SKM-1 (cell line): ENCODE measurements around the gene CCDC91.
"Not testable (repeated sequence)": the region's sequence is repeated elsewhere in the genome, so short reads cannot be mapped to it uniquely, and the experiment has no call there.

Experiments
- DNase-seq: peaks from one replicate; lab custom pipeline; 2025; ENCODE audit not compliant: unreplicated experiment; lab: John Stamatoyannopoulos, UW

The CCDC91 gene

DNA sequence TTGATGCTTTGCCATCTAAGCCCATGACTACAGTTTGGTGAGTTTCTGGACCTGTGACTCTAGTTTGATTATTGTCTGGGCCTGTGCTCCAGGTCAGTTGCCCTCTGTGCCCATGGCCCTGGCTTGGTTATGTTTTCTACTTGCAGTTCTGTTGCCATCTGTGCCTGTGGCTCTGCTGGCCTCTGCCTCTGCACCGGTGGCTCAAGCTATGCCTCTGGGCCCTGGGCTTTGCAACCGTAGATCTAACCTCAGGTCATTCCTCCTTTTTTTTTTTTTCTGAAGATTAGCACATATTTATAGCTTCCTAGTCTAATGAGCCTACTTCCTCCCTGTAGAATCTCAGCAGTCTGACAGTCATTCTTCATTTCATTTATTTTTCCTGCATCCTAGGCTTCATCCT lies 161.2 kb downstream of the CCDC91 start:
- DNase-seq: no peak

DNA sequence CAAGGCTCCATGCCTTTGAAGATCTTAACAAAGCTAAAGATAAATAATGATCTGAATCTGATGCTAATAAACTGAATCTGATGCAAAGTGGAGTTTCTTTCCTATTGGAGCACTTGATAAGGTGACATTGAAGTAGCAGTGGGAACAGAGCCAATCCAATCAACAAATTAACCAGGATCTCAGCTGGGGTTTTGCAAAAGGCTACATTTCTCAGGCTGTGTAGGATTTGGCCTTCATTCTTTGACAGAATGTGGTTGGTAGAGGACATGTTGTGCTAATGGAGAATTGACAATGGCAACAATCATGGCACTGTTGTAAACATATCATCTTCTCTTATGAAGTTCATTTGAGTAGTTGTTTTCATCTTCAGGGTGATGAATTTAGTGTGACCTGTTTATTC lies 164.9 kb downstream of the CCDC91 start:
- no peak for DNase-seq

DNA sequence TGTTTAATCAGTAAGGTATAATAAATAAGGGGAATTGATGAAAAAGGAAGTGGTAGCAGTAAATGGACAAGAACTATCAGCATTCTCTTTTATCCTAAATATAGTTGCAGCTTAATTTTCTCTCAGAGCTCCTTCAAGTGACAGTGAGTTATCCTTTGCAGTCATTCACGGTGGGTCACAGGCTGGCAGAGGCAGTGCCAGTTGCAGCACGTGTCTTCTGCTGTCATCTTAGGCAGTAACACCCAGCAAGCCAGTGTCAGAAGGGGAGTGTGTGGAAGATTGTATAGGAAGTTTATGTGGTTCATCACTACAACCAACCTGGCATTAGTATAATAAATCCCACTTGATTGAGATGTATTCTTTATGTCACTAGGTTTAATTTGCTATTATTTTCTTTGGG lies 170.0 kb downstream of the CCDC91 start:
- no peak for DNase-seq

DNA sequence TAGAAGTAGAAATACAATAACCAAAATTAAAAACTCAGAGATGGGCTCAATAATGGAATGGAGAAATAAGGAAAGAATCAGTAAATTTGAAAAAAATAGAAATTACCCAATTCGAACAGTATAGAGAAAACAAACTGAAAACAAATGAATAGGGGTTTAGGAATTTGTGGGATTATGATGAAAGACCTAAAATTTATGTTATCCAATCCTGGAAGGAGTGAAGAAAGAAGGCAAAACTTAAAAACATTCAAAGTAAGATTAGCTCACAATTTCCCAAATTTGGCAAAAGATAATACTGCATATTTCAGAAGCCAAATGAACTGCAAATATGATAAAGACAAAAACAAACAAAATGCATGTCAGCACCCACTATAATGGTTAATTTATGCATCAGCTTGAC lies 177.1 kb downstream of the CCDC91 start:
- DNase-seq: no peak

DNA sequence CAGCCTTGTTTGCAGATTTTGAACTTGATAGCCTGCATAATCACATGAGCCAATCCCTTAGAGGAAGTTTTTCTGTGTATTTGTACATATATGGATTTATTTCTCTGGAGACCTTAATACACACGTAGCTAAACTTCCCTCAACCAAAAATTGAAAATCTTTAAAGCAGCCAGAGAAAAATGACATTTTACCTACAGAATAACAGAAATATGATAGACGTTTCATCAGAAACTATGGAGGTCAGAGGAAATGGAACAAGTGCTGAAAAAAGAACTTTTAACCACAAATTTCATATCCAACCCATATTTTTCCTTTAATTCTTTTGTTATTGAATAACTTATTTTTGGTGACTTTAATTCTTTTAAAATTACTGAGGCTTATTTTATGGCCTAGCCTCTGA lies 177.7 kb downstream of the CCDC91 start:
- DNase-seq: no peak

DNA sequence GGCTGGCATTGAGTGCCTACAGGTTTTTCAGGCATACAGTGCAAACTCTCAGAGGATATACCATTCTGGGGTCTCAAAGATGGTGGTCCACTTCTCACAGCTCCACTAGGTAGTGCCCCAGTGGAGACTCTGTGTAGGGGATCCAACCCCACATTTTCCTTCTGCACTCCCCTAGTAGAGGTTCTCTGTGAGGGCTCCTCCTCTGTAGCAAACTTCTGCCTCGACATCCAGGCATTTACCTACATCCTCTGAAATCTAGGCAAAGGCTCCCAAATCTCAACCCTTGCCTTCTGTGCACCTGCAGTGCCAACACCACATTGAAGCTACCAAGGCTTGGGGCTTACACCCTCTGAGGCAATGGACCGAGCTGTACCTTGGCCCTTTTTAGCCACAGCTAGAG lies 179.2 kb downstream of the CCDC91 start:
- DNase-seq: no peak

DNA sequence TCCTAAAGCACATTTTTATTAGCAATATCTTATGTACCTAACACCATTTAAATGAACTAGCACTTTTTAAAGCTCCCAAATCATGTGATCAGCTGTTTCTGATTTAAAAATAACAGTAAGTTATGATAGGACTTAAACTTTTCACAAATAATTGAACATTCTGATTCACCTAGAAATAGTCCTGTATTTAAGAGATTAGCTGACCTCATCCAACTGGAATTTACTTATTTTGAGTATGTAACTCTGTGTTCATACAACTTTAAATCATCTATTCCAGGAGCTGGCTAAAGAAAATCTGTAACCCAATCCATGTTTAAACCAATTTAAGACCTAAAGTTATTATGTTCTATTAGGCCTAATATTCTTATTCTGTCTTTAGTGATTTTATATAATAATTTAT lies 184.3 kb downstream of the CCDC91 start:
- DNase-seq: no peak

DNA sequence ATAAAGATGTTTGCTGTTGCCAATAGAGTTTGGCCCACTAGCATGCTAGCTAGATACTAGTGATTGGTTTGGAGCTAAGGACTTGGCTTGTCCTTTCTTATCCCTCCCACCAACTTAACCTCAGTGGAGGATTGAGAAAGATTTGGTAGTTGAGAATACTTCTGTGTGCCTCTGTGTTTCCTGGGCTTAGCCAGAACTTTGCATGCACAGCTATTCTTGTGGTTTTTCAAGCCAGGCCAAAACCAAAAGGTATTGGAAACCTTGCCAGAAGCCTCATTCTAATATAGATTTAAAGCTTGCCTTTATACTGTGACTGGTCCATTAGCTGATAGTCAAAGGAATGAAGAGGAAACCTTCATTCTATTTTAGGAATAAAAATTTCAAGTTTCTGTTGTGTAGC lies 188.5 kb downstream of the CCDC91 start:
- DNase-seq: no peak

DNA sequence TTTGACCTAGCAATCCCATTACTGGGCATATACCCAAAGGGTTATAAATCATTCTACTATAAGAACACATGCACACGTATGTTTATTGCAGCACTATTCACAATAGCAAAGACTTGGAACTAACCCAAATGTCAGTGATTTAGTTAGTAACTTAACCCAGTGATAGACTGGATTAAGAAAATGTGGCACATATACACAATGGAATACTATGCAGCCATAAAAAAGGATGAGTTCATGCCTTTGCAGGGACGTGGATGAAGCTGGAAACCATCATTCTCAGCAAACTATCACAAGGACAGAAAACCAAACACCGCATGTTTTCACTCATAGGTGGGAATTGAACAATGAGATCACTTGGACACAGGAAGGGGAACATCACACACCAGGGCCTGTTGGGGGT lies 189.5 kb downstream of the CCDC91 start:
- not testable (repeated sequence) for DNase-seq

DNA sequence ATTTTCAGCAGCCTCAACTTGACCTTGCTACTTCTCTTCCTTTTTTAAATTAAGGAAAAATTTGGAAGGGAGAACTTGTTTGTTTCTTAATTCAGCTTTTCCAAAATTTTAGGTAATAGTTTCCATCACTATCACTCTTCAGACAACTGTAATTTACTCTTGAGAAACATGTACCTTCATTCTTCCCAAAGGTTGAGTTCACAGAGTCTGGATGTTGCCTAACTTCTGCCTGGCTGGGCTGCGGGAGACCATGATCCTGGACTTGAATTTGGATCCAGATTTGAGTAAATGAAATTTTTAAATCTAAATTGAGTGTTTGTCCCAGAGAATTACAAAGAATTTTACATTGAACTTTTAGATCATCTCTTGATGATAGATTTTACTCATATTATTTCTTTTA lies 193.1 kb downstream of the CCDC91 start:
- DNase-seq: no peak

DNA sequence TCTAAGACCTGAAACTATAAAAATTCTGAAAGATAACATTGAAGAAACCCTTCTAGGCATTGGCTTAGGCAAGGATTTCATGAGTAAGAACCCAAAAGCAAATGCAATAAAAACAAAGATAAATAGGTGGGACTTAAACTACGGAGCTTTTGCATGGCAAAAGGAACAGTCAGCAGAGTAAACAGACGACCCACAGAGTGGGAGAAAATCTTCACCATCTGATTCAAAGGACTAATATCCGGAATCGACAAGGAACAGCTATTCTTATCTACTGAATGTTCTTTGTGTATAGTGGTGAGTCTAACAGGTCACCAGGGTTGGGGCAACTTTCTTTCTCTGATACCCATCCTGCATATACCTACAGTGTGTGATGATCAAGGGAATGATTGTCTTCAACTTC lies 198.6 kb downstream of the CCDC91 start:
- no peak for DNase-seq

DNA sequence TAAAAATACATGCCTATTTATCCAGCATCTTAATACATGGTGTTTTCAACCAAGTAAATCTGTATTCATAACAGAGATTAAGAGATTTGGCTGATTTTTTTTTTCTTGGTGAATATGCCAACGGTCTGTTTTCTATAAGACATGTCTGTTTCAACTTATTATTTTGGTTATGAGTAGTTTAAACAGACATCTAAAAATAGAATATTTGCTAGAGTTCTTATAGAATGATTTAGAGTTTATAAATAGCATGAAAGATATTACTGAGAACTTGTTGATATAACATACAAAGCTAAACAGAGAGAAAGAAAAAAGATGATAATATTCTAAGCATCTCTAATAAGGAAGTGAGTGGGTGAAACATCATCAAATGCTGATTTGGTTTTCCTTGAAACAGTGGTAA lies 199.9 kb downstream of the CCDC91 start:
- DNase-seq: no peak

DNA sequence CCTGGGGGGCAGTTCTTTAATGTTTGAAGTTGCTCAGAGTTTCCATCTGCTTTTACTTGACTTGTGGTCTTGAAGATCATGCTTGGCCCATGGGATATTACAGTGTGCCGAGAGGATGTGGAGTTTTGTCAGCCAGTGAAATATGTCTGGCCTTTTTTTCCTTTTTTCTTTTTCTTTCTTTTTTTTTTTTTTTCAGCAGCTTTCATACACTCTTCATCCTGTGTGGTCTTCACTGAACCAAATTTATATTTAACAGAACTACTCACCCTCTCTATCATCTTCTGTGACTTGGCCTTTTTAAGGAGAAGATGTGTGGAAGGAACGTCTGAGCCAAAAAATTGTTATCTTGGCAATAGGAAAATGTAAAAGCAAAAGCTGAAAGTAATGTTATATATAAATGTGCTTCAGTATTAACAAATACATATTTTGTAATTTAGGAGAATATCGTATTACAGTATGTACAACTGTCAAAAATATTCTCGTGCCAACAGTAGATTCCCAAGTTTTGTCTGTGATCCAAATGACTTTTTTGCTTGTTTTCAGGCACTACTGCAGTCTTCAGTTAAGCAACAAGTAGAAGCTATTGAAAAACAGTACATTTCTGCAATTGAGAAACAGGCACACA lies 200.6 kb downstream of the CCDC91 start:
- no peak for DNase-seq

DNA sequence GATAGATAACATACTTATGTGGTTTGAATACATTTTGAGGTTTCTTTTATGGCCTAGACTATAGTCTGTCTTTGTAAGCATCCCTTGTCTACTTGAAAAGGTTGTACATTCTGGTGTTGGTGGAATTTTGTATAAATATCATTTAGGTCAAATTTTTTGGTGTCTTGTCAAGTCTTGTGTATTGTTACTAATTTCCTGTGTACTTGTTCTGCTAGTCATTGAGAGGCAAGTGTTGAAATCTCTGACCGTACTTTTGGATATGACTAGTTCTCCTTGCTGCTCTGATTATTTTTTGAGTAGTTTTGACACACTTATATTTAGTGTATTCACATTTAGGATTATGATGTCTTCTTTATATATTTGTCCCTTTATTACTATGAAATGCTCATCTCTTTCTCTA lies 219.6 kb downstream of the CCDC91 start:
- no peak for DNase-seq

DNA sequence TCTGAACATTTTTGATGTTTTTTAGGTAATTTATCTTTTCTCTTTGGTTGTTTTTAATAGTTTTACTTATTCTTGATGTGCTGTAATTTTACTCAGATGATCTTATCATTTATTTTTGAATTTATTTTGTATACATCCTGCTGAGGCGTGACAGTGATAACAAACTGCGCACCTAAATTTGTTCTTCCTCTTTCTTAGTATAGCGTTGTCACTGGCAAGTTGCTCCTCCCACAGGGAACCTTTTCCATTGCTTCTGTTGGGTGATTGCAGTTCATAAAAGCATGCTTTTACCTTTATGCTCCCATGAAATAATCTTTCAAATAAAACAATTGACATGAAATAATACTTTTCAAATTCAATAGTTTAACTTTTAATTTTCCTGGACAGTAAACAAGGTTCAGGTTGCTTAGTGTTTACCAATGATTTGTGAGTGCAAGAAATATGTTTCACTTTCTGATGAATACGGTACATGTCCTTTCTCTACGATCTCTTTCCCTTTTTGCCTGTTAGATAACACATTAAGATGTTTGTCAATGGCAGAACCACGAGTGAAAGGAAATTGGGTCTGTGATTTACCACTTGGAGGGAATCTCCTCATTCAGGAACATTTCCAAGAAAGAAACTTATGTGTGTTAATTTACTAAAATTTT lies 223.3 kb downstream of the CCDC91 start:
- no peak for DNase-seq

DNA sequence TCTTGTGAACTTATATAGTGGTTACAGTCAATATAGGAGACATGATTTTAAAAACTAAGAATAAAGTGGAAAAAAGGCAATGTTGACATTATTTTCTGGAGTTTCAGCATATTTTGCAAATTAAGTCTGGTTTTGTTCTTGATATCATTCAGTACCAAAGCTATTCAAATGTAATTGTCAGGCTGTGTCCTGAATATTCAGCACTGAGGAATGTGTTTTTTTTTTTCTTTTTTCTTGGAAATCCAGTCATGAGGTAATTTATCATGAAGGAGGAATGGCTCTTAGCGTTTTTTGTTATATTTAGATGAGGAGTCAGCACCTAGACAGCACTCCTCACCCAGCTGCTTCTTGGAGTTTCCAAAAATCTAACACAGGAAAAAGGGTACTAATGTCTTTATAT lies 225.5 kb downstream of the CCDC91 start:
- DNase-seq: no peak

DNA sequence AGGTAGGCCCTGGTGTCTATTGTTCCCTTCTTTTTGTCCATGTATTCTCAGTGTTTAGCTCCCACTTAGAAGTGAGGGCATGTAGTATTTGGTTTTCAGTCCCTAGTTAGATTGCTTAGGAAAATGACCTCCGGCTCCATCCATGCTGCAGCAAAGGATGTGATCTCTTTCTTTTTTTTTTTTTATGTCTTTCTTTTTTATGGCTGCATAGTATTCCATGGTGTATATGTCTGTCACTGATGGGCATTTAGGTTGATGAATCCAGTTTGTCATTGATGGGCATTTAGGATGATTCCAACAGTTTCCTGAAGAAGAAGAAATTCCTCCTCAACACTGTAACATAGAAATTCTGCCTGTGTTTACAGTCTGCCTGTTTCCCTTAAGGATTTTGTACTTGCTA lies 231.1 kb downstream of the CCDC91 start:
- no peak for DNase-seq

DNA sequence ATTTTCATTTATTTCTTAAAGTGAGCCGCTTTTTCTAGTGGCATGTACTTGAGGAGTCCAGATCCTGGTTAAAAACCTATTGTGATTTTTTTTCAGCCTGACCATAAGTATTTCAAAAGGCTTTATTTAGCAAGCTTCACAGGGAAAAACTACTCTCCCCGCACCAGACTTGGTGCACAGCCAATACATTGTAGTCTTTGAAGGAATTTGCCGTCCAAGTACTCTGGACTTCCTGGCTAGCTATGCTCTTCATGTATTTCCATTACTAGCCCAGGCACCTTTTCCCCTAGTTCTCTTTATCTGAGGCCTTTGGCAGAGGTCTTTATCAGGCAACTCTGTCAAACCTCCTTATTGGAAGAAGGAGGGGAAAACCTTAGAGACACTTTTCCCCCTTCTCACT lies 234.7 kb downstream of the CCDC91 start:
- DNase-seq: no peak

DNA sequence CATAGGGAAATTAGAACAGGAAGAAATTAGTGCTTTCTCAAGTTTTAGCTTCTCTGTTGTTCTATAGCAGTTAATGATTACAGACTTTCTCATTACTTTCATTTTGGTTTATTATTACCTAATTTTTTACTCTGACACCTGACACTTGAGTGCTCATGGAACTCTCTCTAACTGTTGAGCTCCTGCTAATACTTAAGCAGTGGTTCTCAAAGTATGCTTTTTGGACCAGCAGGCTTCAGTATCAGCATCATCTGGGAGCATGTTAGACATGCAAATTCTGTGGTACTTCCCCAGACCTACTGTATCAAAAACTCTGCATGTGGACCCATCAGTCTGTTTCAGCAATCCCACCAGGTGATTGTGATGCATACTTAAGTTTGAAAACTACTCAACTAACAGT lies 235.3 kb downstream of the CCDC91 start:
- no peak for DNase-seq

DNA sequence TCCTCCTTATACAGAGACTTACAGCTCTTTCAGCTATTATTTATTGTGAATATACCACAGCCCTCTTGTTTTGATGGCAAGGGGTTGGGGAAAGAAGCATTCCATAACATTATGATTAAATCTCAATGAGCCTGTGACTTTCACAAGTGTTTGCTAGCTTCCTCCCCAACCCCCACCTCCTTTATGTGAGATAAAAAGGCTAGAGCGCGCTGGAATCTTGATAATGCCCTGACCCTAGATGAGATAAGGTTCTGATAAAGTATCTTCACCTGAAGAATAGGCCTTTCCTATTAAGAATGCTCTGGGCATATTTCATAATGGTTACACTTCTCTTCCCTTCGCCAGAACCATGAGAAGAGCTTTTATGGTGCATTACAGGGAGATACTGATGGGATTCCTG lies 236.8 kb downstream of the CCDC91 start:
- no peak for DNase-seq

DNA sequence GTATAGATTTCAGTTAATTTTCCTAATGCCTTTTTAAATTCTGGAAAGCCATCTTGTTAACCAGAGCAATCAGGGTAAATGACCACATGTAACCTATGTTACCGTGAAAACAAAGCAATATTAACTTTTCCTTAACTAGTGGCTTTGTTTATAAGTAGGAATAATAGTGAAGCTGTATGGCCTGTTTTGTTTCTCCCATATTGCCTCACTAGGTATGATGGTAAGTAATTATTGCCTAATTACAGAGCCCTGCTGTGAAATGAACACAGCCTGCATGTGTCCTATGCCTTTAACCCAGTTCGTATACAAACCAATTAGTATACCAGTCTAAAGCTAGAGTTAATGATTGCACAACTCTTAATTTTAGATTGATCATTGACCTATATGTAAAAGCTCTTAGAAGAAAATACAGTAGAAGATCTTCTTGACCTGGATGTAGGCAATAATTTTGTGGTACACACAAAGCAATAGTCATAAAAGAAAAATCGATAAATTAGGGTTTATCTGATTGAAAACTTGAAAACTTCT lies 249.9 kb downstream of the CCDC91 start:
- DNase-seq: no peak

DNA sequence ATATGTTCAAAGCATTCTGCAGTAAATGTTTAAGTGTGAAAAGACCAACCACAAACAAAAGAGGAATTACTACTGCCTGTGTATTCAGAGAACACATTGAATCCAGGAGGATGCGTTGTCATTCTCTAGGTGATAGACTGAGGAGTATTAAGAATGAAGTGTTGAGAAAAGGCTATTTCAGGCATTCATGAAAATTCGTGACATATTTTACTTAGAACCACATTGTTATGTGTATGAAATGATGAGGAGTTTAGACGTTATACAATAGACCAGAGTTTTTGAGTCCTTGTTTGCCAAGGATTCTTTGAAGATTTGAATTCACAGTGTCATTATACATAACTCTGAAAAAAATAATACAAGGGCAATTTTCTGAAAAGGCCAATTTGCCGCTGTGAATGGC lies 251.8 kb downstream of the CCDC91 start:
- DNase-seq: no peak

DNA sequence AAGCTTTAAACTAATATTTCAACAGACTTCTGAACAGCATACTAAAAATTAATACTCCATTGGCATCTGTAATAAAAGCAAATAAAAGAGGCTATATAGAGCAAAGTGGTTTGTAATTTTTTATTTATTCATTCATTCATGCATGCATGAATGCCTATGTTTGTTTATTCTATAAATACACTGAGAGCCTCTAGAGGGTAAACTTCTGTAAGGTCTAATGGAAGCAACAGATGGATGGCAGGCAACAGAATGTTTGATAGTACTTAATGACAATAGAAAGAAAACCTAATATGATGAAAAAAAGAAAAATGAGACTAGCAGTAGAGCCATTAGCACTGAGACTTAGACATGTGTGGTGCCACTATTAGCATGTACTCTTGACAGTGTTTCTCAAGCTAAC lies 253.1 kb downstream of the CCDC91 start:
- no peak for DNase-seq
